GM18909 (cell line): Measurements from ENCODE around the gene MAP3K15.
A peak's percentile ranks its signal among the peaks of the same experiment; 100 is the strongest.

Source experiments
- ATAC-seq: cut with Tn5 transposase; IDR thresholded peaks from one replicate; pipeline ENCODE4 v1.9.1; 2021; ENCODE audit warnings: mild to moderate bottlenecking; ENCODE audit not compliant: unreplicated experiment, poor library complexity

The MAP3K15 gene

GRCh38 chrX:19350941-19351384 lies 164.3 kb downstream of the MAP3K15 start:
- peak; percentile 93 for ATAC-seq

- no peak for ATAC-seq
These were observed 166.0 kb downstream of the MAP3K15 start for GRCh38 chrX:19349264-19349663.

- ATAC-seq = no peak
These were observed 167.4 kb downstream of the MAP3K15 start for GRCh38 chrX:19347916-19348315.

- no peak for ATAC-seq
These were observed 170.6 kb downstream of the MAP3K15 start for GRCh38 chrX:19344661-19345060.

- peak; percentile 98 for ATAC-seq
These were observed 171.5 kb downstream of the MAP3K15 start, which contains the start of gene PDHA1 for GRCh38 chrX:19343535-19344408. Gene PDHA1, plus strand, starts transcription at chrX:19343927. Its CDS starts 111 bp downstream, at chrX:19344038.

- no peak for ATAC-seq
These were observed 172.2 kb downstream of the MAP3K15 start for GRCh38 chrX:19343085-19343534.

- ATAC-seq = no peak
These were observed 172.9 kb downstream of the MAP3K15 start for GRCh38 chrX:19342331-19342906.

- ATAC-seq = no peak
These were observed 180.2 kb downstream of the MAP3K15 start for GRCh38 chrX:19334945-19335626.

GRCh38 chrX:19332983-19333382 lies 182.3 kb downstream of the MAP3K15 start:
- no peak for ATAC-seq

GRCh38 chrX:19331831-19332230 lies 183.5 kb downstream of the MAP3K15 start:
- no peak for ATAC-seq

- ATAC-seq = no peak
These were observed 188.7 kb downstream of the MAP3K15 start for GRCh38 chrX:19326567-19326966.
